Naive thymus-derived CD8-positive, alpha-beta T cell (primary cell): Measurements from ENCODE around the gene BMP2. TPM values are rescaled to one million over a fixed set of nuclear protein-coding genes. Genes with fewer than 3 reads are reported as not detected.
A peak's percentile ranks its signal among the peaks of the same experiment; 100 is the strongest.

ENCODE experiments used
- ATAC-seq, 2 donors: fragments of 150-1000 bp; cut with Tn5 transposase in 1 of 2; sonication (Bioruptor Pico), chemical (Tn5 transposase) in 1 of 2; 1 replicate in 1 of 2; 2 replicates in 1 of 2; pipeline ENCODE4 v1.10.0; 2021; ENCODE audit warnings: mild to moderate bottlenecking in 2 of 2, moderate library complexity in 2 of 2
- POLR2A ChIA-PET: fragments of 350-600 bp; sonication (Branson Sonifier 250); formaldehyde crosslinking; loops from one replicate; lab custom pipeline; 2021; ENCODE audit warnings: antibody characterized with exemption; lab: Charles Lee
- DNase-seq, 10 donors: peaks; one replicate each; pipeline versions ENCODE4 v3.0.0 to v3.0.0-alpha.2; 2020 to 2022
- H3K27ac Mint-ChIP-seq, 10 donors: one replicate each; pipeline ENCODE4 v1.8.0; 2020 to 2022; ENCODE audit warnings: mild to moderate bottlenecking in 10 of 10, mixed read lengths in 10 of 10, moderate library complexity in 4 of 10, inconsistent platforms in 1 of 10
- H3K27me3 Mint-ChIP-seq, 5 donors: one replicate each; pipeline ENCODE4 v1.8.0; 2021 to 2022; ENCODE audit warnings: mixed read lengths in 5 of 5
- H3K36me3 Mint-ChIP-seq, 3 donors: one replicate each; pipeline ENCODE4 v1.8.0; 2020 to 2022; ENCODE audit warnings: mixed read lengths in 3 of 3, mild to moderate bottlenecking in 2 of 3, inconsistent platforms in 1 of 3
- H3K4me1 Mint-ChIP-seq, 4 donors: one replicate each; pipeline ENCODE4 v1.8.0; 2021 to 2022; ENCODE audit warnings: mixed read lengths in 4 of 4
- H3K4me3 Mint-ChIP-seq, 10 donors: one replicate each; pipeline ENCODE4 v1.8.0; 2020 to 2022; ENCODE audit warnings: mild to moderate bottlenecking in 10 of 10, mixed read lengths in 10 of 10, moderate library complexity in 6 of 10, inconsistent platforms in 1 of 10
- H3K9me3 Mint-ChIP-seq, 9 donors: one replicate each; pipeline ENCODE4 v1.8.0; 2020 to 2022; ENCODE audit warnings: mixed read lengths in 9 of 9, mild to moderate bottlenecking in 3 of 9, inconsistent platforms in 1 of 9, moderate library complexity in 1 of 9
- polyA plus RNA-seq, 3 donors: library from polyadenylated mRNA; unstranded; fragments of 300-500 nt; fragmentation: Illumina TruSeq; gene quantifications; one replicate each; pipeline ENCODE4 v1.2.3, GENCODE V29; 2021
- total RNA-seq, 8 experiments: library from RNA in 2 of 8; stranded (reverse) in 2 of 8; gene quantifications; one replicate each; pipeline ENCODE4 v1.2.3 and lab custom pipeline; 2021 to 2026

BMP2 gene
- total and polyA plus RNA-seq, 5 experiments from 2014 or later: not detected

DNA sequence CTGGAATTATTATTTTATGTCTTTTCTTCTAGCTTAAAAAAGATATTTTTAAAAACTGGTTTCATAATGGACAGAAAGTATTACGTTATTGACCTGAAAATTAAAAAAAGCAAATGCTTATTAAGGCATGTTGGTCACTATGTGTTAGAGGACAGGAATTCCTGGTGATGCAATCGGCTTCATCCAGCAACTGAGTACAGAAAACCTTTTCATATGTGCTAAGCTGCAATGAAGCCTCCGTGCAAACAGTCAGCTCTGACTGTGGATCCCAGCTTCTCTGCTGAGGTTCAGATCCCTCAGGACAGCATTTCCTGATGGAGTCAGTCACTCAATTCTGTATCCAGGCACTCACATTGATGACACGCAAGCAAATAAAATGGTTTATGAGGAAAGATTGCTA is 22.7 kb upstream of the BMP2 start:
- H3K36me3 Mint-ChIP-seq: no peaks in the 10 kb centered on the region

DNA sequence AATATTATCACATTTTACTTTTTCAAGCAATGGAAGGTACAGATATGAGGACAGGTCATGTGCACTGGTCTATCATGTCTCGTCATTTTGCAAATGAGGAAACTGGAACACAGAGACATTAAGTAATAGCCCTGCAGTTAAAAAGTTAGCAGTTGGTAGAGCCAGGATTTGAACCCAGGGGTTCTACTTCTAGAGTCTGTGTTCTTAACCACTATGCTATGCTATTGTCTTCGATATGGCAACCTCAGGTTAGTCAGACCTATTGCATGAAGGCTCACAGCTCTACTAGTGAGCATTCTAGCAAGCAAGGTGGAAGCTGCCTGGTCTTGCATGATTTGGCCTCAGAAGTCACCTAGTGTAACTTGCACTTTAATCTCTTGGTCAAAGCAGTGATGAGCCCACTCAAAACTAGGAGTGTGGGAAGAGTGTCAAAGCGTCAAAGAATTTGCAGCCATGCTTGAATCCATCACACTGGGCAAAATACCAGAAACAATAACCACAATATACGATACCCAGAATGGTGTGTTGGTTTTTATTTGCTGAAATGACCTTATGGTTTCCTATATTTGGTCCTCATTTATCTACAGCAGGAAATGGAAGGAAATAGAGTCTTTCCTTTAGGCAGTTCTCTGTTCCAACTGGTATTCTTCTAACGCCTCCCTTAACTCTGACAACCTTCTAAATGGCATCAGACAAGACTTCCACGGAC is 20.4 kb upstream of the BMP2 start:
- peaks cover 0 to 3% (median 0%) of the 10 kb centered on the region in 5 donors for H3K27me3 Mint-ChIP-seq
- DNase-seq (no peak), ATAC-seq (no peak)
- no peaks in the 10 kb centered on the region for H3K36me3 Mint-ChIP-seq
- POLR2A ChIA-PET: no interaction called here
- H3K27ac Mint-ChIP-seq: no peak overlapping the region
- no peak overlapping the region for H3K4me3 Mint-ChIP-seq
- H3K9me3 Mint-ChIP-seq: peaks cover 0 to 4% (median 2%) of the 10 kb centered on the region in 9 donors
- H3K4me1 Mint-ChIP-seq: no peaks in the 10 kb centered on the region

More for the DNA sequence above, 22.7 kb upstream of the BMP2 start:
- no peak for ATAC-seq
- POLR2A ChIA-PET: no interaction called here
- peaks cover 0 to 12% (median 3%) of the 10 kb centered on the region in 9 donors for H3K9me3 Mint-ChIP-seq
- H3K27ac Mint-ChIP-seq: no peak overlapping the region
- no peak overlapping the region for H3K4me3 Mint-ChIP-seq
- H3K4me1 Mint-ChIP-seq: no peaks in the 10 kb centered on the region
- peaks cover 0 to 5% (median 1%) of the 10 kb centered on the region in 5 donors for H3K27me3 Mint-ChIP-seq
- no peak for DNase-seq

DNA sequence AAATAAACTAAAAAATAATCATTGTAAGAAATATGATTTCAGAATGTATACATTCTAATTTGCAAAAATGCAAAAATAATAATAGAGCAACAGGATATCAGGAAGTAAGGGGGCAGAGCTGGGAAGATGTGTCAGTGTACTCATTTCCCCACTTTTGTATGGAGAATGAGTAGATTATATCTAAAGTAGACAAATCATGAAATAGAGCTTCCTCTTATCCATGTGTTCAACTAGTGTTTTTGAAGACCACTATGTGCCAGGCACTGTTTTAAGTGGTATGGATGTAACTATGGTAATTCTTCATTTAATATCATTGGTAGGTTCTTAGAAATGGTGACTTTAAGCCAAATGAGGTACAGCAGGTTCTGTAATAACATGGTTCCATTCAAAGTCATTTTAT is 17.0 kb upstream of the BMP2 start:
- Mint-ChIP-seq H3K36me3 (peaks cover 0 to 3% (median 0%) of the 10 kb centered on the region in 3 donors), H3K4me1 (no peaks in the 10 kb centered on the region), H3K9me3 (peaks cover 0 to 11% (median 5%) of the 10 kb centered on the region in 9 donors), H3K27ac (no peak overlapping the region), H3K27me3 (peaks cover 0 to 3% (median 0%) of the 10 kb centered on the region in 5 donors), H3K4me3 (no peak overlapping the region)
- ATAC-seq: no peak
- POLR2A ChIA-PET: no interaction called here
- no peak for DNase-seq

DNA sequence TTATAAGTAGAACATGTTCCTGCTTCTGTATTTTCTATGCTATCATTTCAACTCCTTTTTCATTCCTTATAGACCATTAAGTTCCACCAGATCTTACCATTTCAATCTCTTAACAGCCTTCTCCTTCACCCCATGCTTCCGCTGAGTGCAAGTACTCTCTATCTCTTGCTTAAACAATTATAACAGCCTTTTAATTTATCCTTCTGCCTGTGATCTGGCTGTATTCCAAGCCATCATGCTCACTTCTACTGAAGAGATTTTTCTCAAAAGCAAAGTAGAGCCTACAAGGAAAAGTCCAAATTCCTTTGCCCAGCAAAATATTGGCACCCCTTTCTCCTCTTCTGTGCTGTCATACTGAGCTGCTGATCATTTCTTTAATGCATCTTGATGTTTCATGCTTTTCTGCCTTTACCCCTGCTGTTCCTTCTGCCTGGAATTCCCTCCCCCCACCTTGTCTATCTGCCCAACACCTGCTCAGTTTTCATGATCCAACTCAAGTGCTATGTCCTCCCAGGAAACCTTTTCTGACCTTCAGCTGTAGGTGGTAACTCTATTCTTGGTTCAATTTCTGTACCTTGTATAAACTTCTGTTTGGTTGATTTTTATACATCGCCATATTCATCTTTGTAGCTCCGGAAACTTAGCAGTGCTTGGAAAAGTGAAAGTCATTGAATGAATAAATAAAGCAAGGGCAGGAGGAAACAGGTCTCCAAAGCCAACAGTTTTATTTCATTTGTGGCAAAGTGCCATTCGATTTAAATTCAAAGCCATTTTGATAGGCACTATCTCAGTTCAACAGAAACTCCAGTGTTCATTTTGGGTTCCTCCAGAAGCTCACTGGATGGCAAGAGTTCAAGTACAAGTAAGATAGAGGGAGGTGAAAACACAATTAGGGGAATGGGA is 10.5 kb upstream of the BMP2 start:
- H3K27me3 Mint-ChIP-seq: peaks cover 0 to 14% (median 5%) of the 10 kb centered on the region in 5 donors
- H3K9me3 Mint-ChIP-seq: peaks cover 0 to 20% (median 7%) of the 10 kb centered on the region in 9 donors
- no peaks in the 10 kb centered on the region for H3K4me1 Mint-ChIP-seq
- POLR2A ChIA-PET: no interaction called here
- no peak overlapping the region for H3K4me3 Mint-ChIP-seq
- H3K27ac Mint-ChIP-seq: no peak overlapping the region
- ATAC-seq (no peak), DNase-seq (no peak)
- peaks cover 0 to 3% (median 0%) of the 10 kb centered on the region in 3 donors for H3K36me3 Mint-ChIP-seq

DNA sequence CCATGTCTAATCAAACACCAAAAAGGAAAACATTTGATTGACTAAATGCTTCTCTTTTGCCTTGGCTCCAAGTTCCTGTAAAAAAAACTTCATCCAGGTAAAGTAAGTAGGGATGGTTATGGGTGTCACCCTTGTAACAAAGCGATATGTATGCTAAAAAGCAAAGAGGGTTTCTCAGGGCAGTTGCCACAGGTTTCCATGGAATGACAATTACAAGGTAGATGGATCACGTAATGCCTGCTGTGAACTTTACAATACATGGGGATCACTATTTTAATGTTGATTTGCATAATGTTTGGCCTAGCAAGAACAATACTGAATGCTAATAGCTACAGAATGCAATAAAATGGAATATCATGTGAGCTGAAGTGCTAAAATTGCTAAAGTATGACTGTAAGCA is 2.9 kb upstream of the BMP2 start:
- Mint-ChIP-seq H3K27me3 (peaks cover 13 to 34% (median 29%) of the 10 kb centered on the region in 5 donors), H3K9me3 (peaks cover 0 to 15% (median 2%) of the 10 kb centered on the region in 9 donors), H3K4me3 (no peak overlapping the region), H3K27ac (no peak overlapping the region), H3K4me1 (peaks cover 0 to 11% (median 6%) of the 10 kb centered on the region in 4 donors), H3K36me3 (no peaks in the 10 kb centered on the region)
- POLR2A ChIA-PET: no interaction called here
- ATAC-seq (no peak), DNase-seq (no peak)

DNA sequence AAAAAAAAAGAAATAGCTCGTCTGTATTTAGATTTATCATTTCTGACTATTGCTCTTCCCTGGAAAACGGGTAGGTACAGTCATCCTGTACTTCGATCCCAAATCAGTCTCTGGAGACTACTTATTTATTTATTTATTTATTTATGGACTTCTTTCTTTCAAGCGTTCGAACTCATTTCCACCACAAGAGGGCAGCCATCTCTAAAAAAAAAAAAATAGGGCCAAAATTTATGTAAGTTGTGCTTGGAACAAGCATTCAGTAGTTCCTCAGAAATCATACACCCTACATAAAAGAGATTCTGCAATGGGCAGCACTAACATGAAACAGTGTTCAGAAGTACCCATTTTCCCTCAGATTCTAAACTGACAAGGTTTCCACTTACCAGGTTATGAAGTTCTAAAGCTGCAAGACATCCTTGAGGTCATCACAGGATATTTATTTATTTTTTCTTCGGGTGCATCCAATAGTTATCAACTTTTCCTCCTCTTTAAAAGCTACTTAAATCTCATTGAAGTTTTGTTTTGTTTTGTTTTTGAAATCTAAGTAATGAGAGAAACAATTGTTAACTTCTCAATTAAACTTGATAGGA is 1.9 kb upstream of the BMP2 start:
- Mint-ChIP-seq H3K27ac (no peak overlapping the region), H3K36me3 (no peaks in the 10 kb centered on the region), H3K27me3 (peaks cover 14 to 43% (median 30%) of the 10 kb centered on the region in 5 donors), H3K4me1 (peaks cover 2 to 13% (median 8%) of the 10 kb centered on the region in 4 donors), H3K9me3 (peaks cover 0 to 15% (median under 1%) of the 10 kb centered on the region in 9 donors), H3K4me3 (peak overlapping the region in 1 of 10 donors; percentile 11)
- no peak for DNase-seq
- ATAC-seq: no peak
- POLR2A ChIA-PET: no interaction called here

DNA sequence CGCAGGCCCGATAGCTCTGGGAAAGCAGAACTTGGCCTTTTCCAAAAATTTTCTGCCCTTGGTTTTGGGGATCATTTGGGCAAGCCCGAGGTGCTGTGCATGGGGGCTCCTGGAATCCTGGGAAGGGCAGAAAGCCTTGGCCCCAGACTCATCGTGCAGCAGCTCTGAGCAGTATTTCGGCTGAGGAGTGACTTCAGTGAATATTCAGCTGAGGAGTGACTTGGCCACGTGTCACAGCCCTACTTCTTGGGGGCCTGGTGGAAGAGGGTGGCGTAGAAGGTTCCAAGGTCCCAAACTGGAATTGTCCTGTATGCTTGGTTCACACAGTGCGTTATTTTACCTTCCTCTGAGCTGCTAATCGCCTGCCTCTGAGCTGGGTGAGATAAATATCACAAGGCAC is 1.1 kb upstream of the BMP2 start:
- POLR2A ChIA-PET: no interaction called here
- no peak overlapping the region for H3K27ac Mint-ChIP-seq

DNA sequence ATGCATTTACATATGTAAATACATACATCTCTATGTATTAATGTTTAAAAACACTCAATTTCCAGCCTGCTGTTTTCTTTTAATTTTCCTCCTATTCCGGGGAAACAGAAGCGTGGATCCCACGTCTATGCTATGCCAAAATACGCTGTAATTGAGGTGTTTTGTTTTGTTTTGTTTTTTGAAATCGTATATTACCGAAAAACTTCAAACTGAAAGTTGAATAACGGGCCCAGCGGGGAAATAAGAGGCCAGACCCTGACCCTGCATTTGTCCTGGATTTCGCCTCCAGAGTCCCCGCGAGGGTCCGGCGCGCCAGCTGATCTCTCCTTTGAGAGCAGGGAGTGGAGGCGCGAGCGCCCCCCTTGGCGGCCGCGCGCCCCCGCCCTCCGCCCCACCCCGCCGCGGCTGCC is 355 bp upstream of the BMP2 start:
- no peak overlapping the region for H3K27ac Mint-ChIP-seq
- ATAC-seq (no peak), DNase-seq (no peak)
- peaks cover 0 to 7% (median 0%) of the 10 kb centered on the region in 9 donors for H3K9me3 Mint-ChIP-seq
- peaks cover 2 to 14% (median 9%) of the 10 kb centered on the region in 4 donors for H3K4me1 Mint-ChIP-seq
- peak overlapping the region in 6 of 10 donors; percentile 4 to 50 (median 36) for H3K4me3 Mint-ChIP-seq
- peaks cover 23 to 59% (median 44%) of the 10 kb centered on the region in 5 donors for H3K27me3 Mint-ChIP-seq
- H3K36me3 Mint-ChIP-seq: no peaks in the 10 kb centered on the region
- POLR2A ChIA-PET: no interaction called here

More for the DNA sequence above, 1.1 kb upstream of the BMP2 start:
- Mint-ChIP-seq H3K4me1 (peaks cover 2 to 14% (median 9%) of the 10 kb centered on the region in 4 donors), H3K9me3 (peaks cover 0 to 14% (median 0%) of the 10 kb centered on the region in 9 donors), H3K36me3 (no peaks in the 10 kb centered on the region), H3K27me3 (peaks cover 22 to 52% (median 37%) of the 10 kb centered on the region in 5 donors), H3K4me3 (no peak overlapping the region)
- no peak for DNase-seq
- ATAC-seq: no peak

DNA sequence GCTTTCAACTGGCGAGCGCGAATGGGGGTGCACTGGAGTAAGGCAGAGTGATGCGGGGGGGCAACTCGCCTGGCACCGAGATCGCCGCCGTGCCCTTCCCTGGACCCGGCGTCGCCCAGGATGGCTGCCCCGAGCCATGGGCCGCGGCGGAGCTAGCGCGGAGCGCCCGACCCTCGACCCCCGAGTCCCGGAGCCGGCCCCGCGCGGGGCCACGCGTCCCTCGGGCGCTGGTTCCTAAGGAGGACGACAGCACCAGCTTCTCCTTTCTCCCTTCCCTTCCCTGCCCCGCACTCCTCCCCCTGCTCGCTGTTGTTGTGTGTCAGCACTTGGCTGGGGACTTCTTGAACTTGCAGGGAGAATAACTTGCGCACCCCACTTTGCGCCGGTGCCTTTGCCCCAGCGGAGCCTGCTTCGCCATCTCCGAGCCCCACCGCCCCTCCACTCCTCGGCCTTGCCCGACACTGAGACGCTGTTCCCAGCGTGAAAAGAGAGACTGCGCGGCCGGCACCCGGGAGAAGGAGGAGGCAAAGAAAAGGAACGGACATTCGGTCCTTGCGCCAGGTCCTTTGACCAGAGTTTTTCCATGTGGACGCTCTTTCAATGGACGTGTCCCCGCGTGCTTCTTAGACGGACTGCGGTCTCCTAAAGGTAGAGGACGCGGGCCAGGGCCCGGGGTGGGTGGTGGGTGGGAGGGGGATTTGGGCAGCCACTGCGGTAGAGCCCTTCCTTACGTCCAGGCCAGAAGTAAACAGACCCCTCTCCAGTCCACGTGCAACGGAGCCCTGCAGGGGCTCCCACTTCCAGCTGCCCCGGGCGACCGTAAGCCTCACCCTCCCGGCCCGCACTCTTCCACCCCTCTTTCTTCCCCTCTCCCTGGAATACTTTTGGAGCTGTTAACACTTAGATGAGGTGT is 998 bp downstream of the BMP2 start:
- H3K27me3 Mint-ChIP-seq: peaks cover 24 to 57% (median 51%) of the 10 kb centered on the region in 5 donors

DNA sequence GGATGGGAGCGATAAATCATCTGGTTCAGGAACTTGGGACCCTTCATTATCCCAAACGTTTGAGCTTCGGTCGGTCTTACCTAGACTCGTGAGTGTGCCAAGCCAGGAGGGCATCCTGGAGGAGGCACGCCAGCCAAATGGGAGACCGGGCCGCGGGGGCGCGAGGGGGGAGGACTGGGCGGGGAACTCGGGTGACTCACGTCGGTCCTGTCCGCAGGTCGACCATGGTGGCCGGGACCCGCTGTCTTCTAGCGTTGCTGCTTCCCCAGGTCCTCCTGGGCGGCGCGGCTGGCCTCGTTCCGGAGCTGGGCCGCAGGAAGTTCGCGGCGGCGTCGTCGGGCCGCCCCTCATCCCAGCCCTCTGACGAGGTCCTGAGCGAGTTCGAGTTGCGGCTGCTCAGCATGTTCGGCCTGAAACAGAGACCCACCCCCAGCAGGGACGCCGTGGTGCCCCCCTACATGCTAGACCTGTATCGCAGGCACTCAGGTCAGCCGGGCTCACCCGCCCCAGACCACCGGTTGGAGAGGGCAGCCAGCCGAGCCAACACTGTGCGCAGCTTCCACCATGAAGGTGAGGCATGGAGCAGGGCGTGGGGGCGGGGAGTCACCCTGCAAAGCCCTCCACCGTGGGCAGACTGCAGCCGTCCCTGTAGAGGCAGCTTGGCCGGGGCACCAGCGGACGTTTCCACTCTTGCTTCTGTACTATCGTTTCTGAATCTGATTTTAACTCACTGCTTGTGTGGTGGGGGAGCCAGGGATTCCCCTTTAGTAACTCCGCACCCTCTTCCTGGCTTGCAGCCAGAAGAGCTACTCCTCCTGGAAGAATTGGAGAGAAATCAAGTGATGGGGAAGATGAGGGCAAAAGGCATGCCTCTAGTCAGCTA is 2.7 kb downstream of the BMP2 start:
- no peak for DNase-seq
- POLR2A ChIA-PET: no interaction called here
- H3K9me3 Mint-ChIP-seq: peaks cover 0 to 3% (median 0%) of the 10 kb centered on the region in 9 donors
- H3K4me1 Mint-ChIP-seq: peaks cover 2 to 14% (median 9%) of the 10 kb centered on the region in 4 donors
- H3K36me3 Mint-ChIP-seq: peaks cover 0 to 6% (median 0%) of the 10 kb centered on the region in 3 donors
- peak overlapping the region in 1 of 10 donors; percentile 37 for H3K4me3 Mint-ChIP-seq
- peaks cover 21 to 59% (median 44%) of the 10 kb centered on the region in 5 donors for H3K27me3 Mint-ChIP-seq
- no peak overlapping the region for H3K27ac Mint-ChIP-seq
- ATAC-seq: no peak

More for the DNA sequence above, 998 bp downstream of the BMP2 start:
- no peak overlapping the region for H3K27ac Mint-ChIP-seq
- H3K4me3 Mint-ChIP-seq: peak overlapping the region in 4 of 10 donors; percentile 33 to 52 (median 44)
- no peak for ATAC-seq
- POLR2A ChIA-PET: no interaction called here
- H3K9me3 Mint-ChIP-seq: peaks cover 0 to 5% (median 0%) of the 10 kb centered on the region in 9 donors
- no peaks in the 10 kb centered on the region for H3K36me3 Mint-ChIP-seq
- no peak for DNase-seq
- peaks cover 2 to 14% (median 9%) of the 10 kb centered on the region in 4 donors for H3K4me1 Mint-ChIP-seq

DNA sequence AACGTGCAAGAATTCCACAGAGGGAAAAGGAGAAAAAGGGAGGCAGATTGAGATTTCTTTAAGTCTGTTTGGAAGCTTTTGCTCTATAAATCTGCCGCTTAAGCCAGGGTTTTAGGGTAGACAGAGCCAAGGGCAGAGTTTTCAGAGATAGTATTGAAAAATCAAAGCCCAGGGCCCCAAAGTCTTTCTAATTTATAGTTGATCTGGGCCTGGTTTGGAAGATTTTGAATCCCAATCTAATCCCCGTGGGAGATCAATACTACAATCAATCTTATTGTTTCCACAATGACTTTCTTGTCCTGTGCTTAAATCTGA is 3.3 kb downstream of the BMP2 start:
- DNase-seq (no peak), ATAC-seq (no peak)
- POLR2A ChIA-PET: no interaction called here
- Mint-ChIP-seq H3K9me3 (peaks cover 0 to 3% (median 0%) of the 10 kb centered on the region in 9 donors), H3K4me1 (peaks cover 2 to 14% (median 9%) of the 10 kb centered on the region in 4 donors), H3K27me3 (peaks cover 21 to 59% (median 44%) of the 10 kb centered on the region in 5 donors), H3K4me3 (no peak overlapping the region), H3K36me3 (peaks cover 0 to 6% (median 0%) of the 10 kb centered on the region in 3 donors), H3K27ac (no peak overlapping the region)
